CD4-positive, alpha-beta memory T cell (primary cell): ENCODE results near the gene ZNF90. TPM values are rescaled to one million over a fixed set of nuclear protein-coding genes. Genes with fewer than 3 reads are reported as not detected.
A peak's percentile ranks its signal among the peaks of the same experiment; 100 is the strongest.
"Not testable (repeated sequence)": the region's sequence is repeated elsewhere in the genome, so short reads cannot be mapped to it uniquely, and the experiment has no call there.

Experiments
- CTCF ChIA-PET: fragments of 350-600 bp; sonication (Branson Sonifier 250); formaldehyde crosslinking; loops from one replicate; lab custom pipeline; 2021; ENCODE audit warnings: inconsistent platforms; ENCODE audit not compliant: partially characterized antibody; lab: Charles Lee
- POLR2A ChIA-PET: fragments of 350-600 bp; sonication (Branson Sonifier 250); formaldehyde crosslinking; loops from one replicate; lab custom pipeline; 2021; ENCODE audit not compliant: partially characterized antibody; lab: Charles Lee
- DNase-seq, 5 donors: peaks; one replicate each; pipeline versions ENCODE4 v3.0.0 to v3.0.0-alpha.2; 2020 to 2022; ENCODE audit warnings: mixed read lengths in 1 of 5
- H3K27ac ChIP-seq: one replicate; pipeline ENCODE4 v1.7.0; 2013; ENCODE audit warnings: low read depth, low read length
- H3K27me3 ChIP-seq: 2 replicates; pipeline ENCODE4 v1.7.0; 2013; ENCODE audit warnings: mild to moderate bottlenecking, low read length, moderate library complexity; ENCODE audit not compliant: insufficient read depth
- H3K36me3 ChIP-seq: 2 replicates; pipeline ENCODE4 v1.7.0; 2013; ENCODE audit warnings: mild to moderate bottlenecking, low read length, moderate library complexity; ENCODE audit not compliant: insufficient read depth
- H3K4me1 ChIP-seq: 2 replicates; pipeline ENCODE4 v1.7.0; 2013; ENCODE audit warnings: mild to moderate bottlenecking, low read length, moderate library complexity; ENCODE audit not compliant: insufficient read depth
- H3K4me3 ChIP-seq, 2 donors: one replicate each; pipeline ENCODE4 v1.7.0; 2013; ENCODE audit warnings: low read length in 2 of 2, mild to moderate bottlenecking in 1 of 2
- H3K9me3 ChIP-seq, 2 donors: one replicate each; pipeline ENCODE4 v1.7.0; 2013; ENCODE audit warnings: low read length in 2 of 2, control low read depth in 1 of 2; ENCODE audit not compliant: control insufficient read depth in 1 of 2
- H3K27ac Mint-ChIP-seq, 7 donors: one replicate each; pipeline ENCODE4 v1.8.0; 2020 to 2021; ENCODE audit warnings: mixed read lengths in 7 of 7, mild to moderate bottlenecking in 6 of 7, inconsistent platforms in 3 of 7, moderate library complexity in 3 of 7
- H3K27me3 Mint-ChIP-seq, 2 donors: one replicate each; pipeline ENCODE4 v1.8.0; 2020 to 2021; ENCODE audit warnings: mixed read lengths in 2 of 2
- H3K36me3 Mint-ChIP-seq, 2 donors: one replicate each; pipeline ENCODE4 v1.8.0; 2020 to 2021; ENCODE audit warnings: mixed read lengths in 2 of 2, inconsistent platforms in 1 of 2, mild to moderate bottlenecking in 1 of 2
- H3K4me1 Mint-ChIP-seq, 4 donors: one replicate each; pipeline ENCODE4 v1.8.0; 2020 to 2021; ENCODE audit warnings: mixed read lengths in 4 of 4, mild to moderate bottlenecking in 1 of 4
- H3K4me3 Mint-ChIP-seq, 8 donors: one replicate each; pipeline ENCODE4 v1.8.0; 2020 to 2021; ENCODE audit warnings: mixed read lengths in 8 of 8, mild to moderate bottlenecking in 7 of 8, moderate library complexity in 6 of 8, inconsistent platforms in 3 of 8
- H3K9me3 Mint-ChIP-seq, 8 donors: one replicate each; pipeline ENCODE4 v1.8.0; 2020 to 2021; ENCODE audit warnings: mixed read lengths in 8 of 8, mild to moderate bottlenecking in 5 of 8, inconsistent platforms in 3 of 8, moderate library complexity in 1 of 8
- intact Hi-C: fragments of 100-400 bp; cut with micrococcal nuclease; formaldehyde crosslinking; loops from one replicate; pipeline ENCODE4 v1.15.1; 2023
- polyA plus RNA-seq, 2 donors: library from polyadenylated mRNA; unstranded; fragments of 300-500 nt; fragmentation: Illumina TruSeq; gene quantifications; one replicate each; pipeline ENCODE4 v1.2.3, GENCODE V29; 2021
- total RNA-seq, 2 experiments: library from RNA; stranded (reverse); gene quantifications; one replicate each; pipeline ENCODE4 v1.2.3, GENCODE V29; 2021

The ZNF90 gene
- total and polyA plus RNA-seq, 4 experiments from 2014 or later: 0.60 to 6.2 (median 3.2) TPM

DNA sequence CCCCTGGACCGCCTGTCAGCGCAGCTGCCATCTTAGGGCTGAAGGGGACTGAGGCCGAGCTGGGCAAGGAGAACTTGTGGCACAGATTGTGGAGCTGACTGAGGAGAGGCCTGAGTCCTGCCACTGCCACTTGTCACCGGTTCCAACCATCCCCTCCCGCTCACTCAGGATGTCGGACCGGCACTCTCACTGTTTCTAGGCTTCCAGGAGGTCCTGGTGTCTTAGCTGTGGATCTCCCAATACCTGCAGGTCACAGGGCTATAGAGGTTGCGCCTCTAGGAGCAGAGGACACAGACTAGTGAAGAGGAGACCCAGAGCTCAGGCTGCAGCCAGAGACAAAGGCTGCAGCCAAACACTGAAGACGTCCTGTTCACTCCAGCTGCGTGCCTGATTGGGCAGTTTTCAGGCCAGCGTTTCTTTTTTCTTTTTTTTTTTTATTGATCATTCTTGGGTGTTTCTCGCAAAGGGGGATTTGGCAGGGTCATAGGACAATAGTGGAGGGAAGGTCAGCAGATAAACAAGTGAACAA lies 73.9 kb downstream of the ZNF90 start:
- Mint-ChIP-seq H3K27ac (no peak overlapping the region), H3K4me1 (no peaks in the 10 kb centered on the region), H3K4me3 (no peak overlapping the region), H3K27me3 (no peaks in the 10 kb centered on the region), H3K9me3 (peaks cover 0 to 16% (median 0%) of the 10 kb centered on the region in 8 donors), H3K36me3 (no peaks in the 10 kb centered on the region)
- no peaks in the 10 kb centered on the region for H3K27me3 ChIP-seq
- H3K4me1 ChIP-seq: no peaks in the 10 kb centered on the region
- POLR2A ChIA-PET: no interaction called here
- no peak for DNase-seq
- H3K4me3 ChIP-seq: no peak overlapping the region
- intact Hi-C loops: no loop called here
- H3K36me3 ChIP-seq: no peaks in the 10 kb centered on the region
- no peak overlapping the region for H3K27ac ChIP-seq
- H3K9me3 ChIP-seq: no peaks in the 10 kb centered on the region
- CTCF ChIA-PET: no interaction called here

DNA sequence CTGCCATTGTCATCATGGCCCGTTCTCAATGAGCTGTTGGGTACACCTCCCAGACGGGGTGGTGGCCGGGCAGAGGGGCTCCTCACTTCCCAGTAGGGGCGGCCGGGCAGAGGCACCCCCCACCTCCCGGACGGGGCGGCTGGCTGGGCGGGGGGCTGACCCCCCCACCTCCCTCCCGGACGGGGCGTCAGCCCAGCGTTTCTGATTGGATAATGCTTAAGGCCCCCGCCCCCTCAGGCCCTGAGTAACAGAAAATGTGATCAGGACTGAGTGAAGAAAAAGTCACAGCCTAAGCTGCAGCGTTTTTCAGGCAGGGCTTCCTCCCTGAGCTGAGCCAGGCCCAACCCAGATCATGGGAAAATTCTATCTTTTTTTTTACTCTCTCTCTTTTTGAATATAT lies 74.7 kb downstream of the ZNF90 start:
- POLR2A ChIA-PET, H3K27ac Mint-ChIP-seq, DNase-seq, H3K4me1 Mint-ChIP-seq, H3K9me3 ChIP-seq, H3K27me3 ChIP-seq, H3K4me3 Mint-ChIP-seq, H3K36me3 Mint-ChIP-seq, H3K36me3 ChIP-seq, H3K4me1 ChIP-seq, H3K4me3 ChIP-seq, intact Hi-C loops, H3K27me3 Mint-ChIP-seq, H3K27ac ChIP-seq: not testable (repeated sequence)
- CTCF ChIA-PET: interaction anchor here (0.8 kb wide), 1 partner anchor 13 kb away, joined by 3 read pairs; no protein-coding TSS in a partner anchor
- H3K9me3 Mint-ChIP-seq: peaks cover 0 to 16% (median 0%) of the 10 kb centered on the region in 8 donors

DNA sequence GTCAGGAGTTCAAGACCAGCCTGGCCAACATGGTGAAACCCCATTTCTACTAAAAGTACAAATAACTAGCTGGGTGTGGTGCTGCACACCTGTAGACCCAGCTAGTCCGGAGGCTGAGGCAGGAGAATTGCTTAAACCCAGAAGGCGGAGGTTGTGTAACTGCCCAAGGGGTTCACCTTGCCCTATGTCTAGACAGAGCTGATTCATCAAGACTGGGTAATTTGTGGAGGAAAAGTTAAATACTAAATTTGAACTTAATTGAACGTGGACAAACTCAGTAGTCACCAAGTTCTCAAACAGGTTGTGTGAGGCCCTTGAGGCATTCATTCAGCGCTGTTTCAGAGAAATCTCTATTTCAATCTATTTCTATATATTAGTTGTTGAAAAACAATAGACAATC lies 75.5 kb downstream of the ZNF90 start:
- Mint-ChIP-seq H3K9me3 (peaks cover 0 to 9% (median 0%) of the 10 kb centered on the region in 8 donors), H3K27ac (no peak overlapping the region), H3K4me3 (no peak overlapping the region), H3K27me3 (no peaks in the 10 kb centered on the region), H3K4me1 (no peaks in the 10 kb centered on the region), H3K36me3 (no peaks in the 10 kb centered on the region)
- DNase-seq: no peak
- no peak overlapping the region for H3K27ac ChIP-seq
- H3K9me3 ChIP-seq: no peaks in the 10 kb centered on the region
- no peaks in the 10 kb centered on the region for H3K36me3 ChIP-seq
- H3K4me1 ChIP-seq: no peaks in the 10 kb centered on the region
- CTCF ChIA-PET: interaction anchor here (0.8 kb wide), 1 partner anchor 12 kb away, joined by 3 read pairs; no protein-coding TSS in a partner anchor
- POLR2A ChIA-PET: no interaction called here
- no peak overlapping the region for H3K4me3 ChIP-seq
- intact Hi-C loops: no loop called here
- H3K27me3 ChIP-seq: no peaks in the 10 kb centered on the region

DNA sequence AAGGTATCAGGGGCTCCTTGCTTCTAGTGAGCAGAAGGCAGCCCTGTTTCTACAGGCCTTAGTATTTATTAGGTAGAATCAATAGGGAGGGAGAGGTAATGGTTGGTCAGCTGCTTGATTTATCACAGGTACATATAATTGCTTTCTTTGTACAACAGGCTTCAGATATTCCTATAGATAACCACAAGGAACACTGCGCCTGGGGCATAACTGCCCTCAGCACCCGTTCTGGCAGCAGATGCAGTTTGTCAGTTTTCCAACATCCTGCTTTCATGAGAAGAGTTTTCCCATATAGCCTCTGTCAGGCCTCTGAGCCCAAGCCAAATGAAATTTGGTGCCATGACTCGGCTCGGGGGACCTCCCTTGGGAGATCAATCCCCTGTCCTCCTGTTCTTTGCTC lies 76.8 kb downstream of the ZNF90 start:
- no peak for DNase-seq
- Histone ChIP-seq H3K9me3 (no peaks in the 10 kb centered on the region), H3K27me3 (no peaks in the 10 kb centered on the region), H3K27ac (no peak overlapping the region), H3K36me3 (no peaks in the 10 kb centered on the region), H3K4me1 (no peaks in the 10 kb centered on the region), H3K4me3 (no peak overlapping the region)
- intact Hi-C loops: no loop called here
- peaks cover 0 to 2% (median 0%) of the 10 kb centered on the region in 4 donors for H3K4me1 Mint-ChIP-seq
- CTCF ChIA-PET: no interaction called here
- H3K36me3 Mint-ChIP-seq: no peaks in the 10 kb centered on the region
- peaks cover 0 to 15% (median 2%) of the 10 kb centered on the region in 8 donors for H3K9me3 Mint-ChIP-seq
- H3K27ac Mint-ChIP-seq: no peak overlapping the region
- POLR2A ChIA-PET: no interaction called here
- no peak overlapping the region for H3K4me3 Mint-ChIP-seq
- H3K27me3 Mint-ChIP-seq: no peaks in the 10 kb centered on the region

DNA sequence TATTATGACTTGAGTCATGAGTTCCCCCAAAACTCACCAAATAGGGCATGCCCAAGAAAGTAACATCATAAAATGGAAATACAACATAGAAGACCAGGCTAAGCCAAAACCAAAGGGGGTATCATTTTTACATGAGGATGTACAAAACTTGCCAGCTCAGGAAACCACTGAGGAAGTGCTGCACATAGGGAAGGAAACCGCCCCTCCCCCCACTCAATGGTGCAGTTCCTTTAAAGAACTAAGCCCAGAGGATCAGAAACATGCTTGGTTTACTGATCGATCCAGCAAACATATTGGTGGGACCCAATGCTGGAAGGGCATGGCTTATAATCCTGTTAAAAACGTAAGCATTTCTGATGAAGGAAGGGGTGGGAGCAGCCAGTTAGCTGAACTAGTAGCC lies 85.0 kb downstream of the ZNF90 start:
- Histone ChIP-seq H3K4me3 (no peak overlapping the region), H3K27ac (no peak overlapping the region), H3K9me3 (no peaks in the 10 kb centered on the region), H3K27me3 (no peaks in the 10 kb centered on the region), H3K4me1 (peaks cover 20% of the 10 kb centered on the region), H3K36me3 (no peaks in the 10 kb centered on the region)
- Mint-ChIP-seq H3K27ac (no peak overlapping the region), H3K4me3 (peak overlapping the region in 6 of 8 donors; percentile 14 to 73 (median 57)), H3K36me3 (peaks cover 0 to 7% of the 10 kb centered on the region in 2 donors), H3K9me3 (peaks cover 0 to 10% (median 6%) of the 10 kb centered on the region in 8 donors), H3K27me3 (no peaks in the 10 kb centered on the region), H3K4me1 (peaks cover 16 to 34% (median 25%) of the 10 kb centered on the region in 4 donors)
- peak in 3 of 5 donors; percentile 12 to 39 (median 16) for DNase-seq
- intact Hi-C loops: no loop called here
- ChIA-PET POLR2A (no interaction called here), CTCF (no interaction called here)

DNA sequence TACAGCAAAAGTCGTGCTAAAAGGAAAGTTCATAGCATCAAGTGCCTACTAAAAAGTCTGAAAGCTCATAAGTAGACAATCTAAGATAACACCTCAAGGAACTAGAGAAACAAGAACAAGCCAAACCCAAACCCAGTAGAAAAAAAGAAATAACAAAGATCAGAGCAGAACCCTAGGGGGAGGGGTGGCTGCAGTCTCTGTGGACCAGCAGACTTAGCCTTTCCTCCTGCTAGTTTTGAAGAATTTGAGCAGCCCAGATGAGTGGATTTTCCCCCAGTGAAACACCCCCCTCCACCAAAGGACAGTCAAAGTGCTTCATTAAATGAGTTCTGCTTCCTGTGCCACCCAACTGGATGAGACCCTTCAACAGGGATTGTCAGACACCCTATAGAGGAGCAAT lies 86.7 kb downstream of the ZNF90 start:
- Histone ChIP-seq H3K4me3 (no peak overlapping the region), H3K36me3 (no peaks in the 10 kb centered on the region), H3K4me1 (peaks cover 23% of the 10 kb centered on the region), H3K9me3 (no peaks in the 10 kb centered on the region), H3K27ac (no peak overlapping the region), H3K27me3 (no peaks in the 10 kb centered on the region)
- intact Hi-C loops: no loop called here
- H3K27me3 Mint-ChIP-seq: no peaks in the 10 kb centered on the region
- H3K4me1 Mint-ChIP-seq: peaks cover 16 to 38% (median 28%) of the 10 kb centered on the region in 4 donors
- peaks cover 0 to 8% (median 3%) of the 10 kb centered on the region in 8 donors for H3K9me3 Mint-ChIP-seq
- ChIA-PET CTCF (interaction anchor here (1.2 kb wide), 1 partner anchor 12 kb away, joined by 3 read pairs; no protein-coding TSS in a partner anchor), POLR2A (no interaction called here)
- no peak overlapping the region for H3K27ac Mint-ChIP-seq
- no peak overlapping the region for H3K4me3 Mint-ChIP-seq
- peaks cover 2 to 9% of the 10 kb centered on the region in 2 donors for H3K36me3 Mint-ChIP-seq
- no peak for DNase-seq

DNA sequence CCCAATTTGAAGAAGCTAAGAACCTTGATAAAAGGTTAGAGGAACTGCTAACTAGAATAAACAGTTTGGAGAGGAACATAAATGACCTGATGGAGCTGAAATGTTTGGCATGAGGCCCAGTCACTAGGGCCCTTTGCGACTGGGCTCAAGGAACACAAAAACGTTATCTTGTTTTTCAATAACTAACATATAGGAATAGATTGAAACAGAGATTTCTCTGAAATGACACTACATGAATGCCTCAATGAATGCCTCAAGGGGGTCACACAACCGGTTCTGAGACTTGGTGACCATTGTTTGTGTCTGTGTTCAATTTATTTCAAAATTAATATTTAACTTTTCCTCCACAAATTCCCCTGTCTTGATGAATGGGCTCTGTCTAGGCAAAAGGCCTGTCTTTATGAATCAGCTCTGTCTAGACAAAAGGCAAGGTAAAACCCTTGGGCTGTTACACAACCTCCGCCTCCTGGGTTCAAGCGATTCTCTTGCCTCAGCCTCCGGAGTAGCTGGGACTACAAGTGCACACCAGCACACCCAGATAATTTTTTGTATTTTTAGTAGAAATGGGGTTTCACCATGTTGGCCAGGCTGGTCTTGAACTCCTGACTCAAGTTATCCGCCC lies 88.3 kb downstream of the ZNF90 start:
- CTCF ChIA-PET: interaction anchor here (1.0 to 1.2 kb wide), 2 partner anchors 13 to 168 kb away, joined by 3 read pairs; no protein-coding TSS in a partner anchor
- POLR2A ChIA-PET: interaction anchor here (1.0 to 2.2 kb wide), 11 partner anchors 72 to 1339 kb away, joined by 3 to 18 read pairs (median 6); partner anchors contain the start of genes ZNF101, ZNF429, ZNF493 and ZNF626
- H3K4me1 ChIP-seq: peaks cover 23% of the 10 kb centered on the region
- H3K36me3 Mint-ChIP-seq: peaks cover 11 to 17% of the 10 kb centered on the region in 2 donors
- no peak for DNase-seq
- peak overlapping the region in 2 of 7 donors; percentile 18 to 66 for H3K27ac Mint-ChIP-seq
- H3K4me1 Mint-ChIP-seq: peaks cover 22 to 47% (median 35%) of the 10 kb centered on the region in 4 donors
- H3K27ac ChIP-seq: no peak overlapping the region
- no peak overlapping the region for H3K4me3 Mint-ChIP-seq
- H3K36me3 ChIP-seq: no peaks in the 10 kb centered on the region
- intact Hi-C loops: loop anchor here (2.0 to 5.0 kb wide), 3 partner anchors 71 to 496 kb away; partner anchors contain the start of genes ZNF626 and ZNF682
- H3K9me3 Mint-ChIP-seq: peaks cover 0 to 12% (median 5%) of the 10 kb centered on the region in 8 donors
- H3K27me3 ChIP-seq: no peaks in the 10 kb centered on the region
- no peak overlapping the region for H3K4me3 ChIP-seq
- no peaks in the 10 kb centered on the region for H3K27me3 Mint-ChIP-seq
- no peaks in the 10 kb centered on the region for H3K9me3 ChIP-seq
